Lower leg skin (tissue), 4 donors: ENCODE data around the gene RNASEH2C. TPM values are rescaled to one million over a fixed set of nuclear protein-coding genes. Genes with fewer than 3 reads are reported as not detected.
"Not testable (repeated sequence)": the region's sequence is repeated elsewhere in the genome, so short reads cannot be mapped to it uniquely, and the experiment has no call there.

Experiments used
- DNase-seq, 2 donors: peaks; one replicate each; pipeline ENCODE4 v3.0.0-alpha.2; 2019; ENCODE audit warnings: low spot score in 2 of 2
- H3K4me3 ChIP-seq: fragments of 200-600 bp; sonication (generic); 2 replicates; pipeline ENCODE4 v1.5.1; 2017; ENCODE audit warnings: mild to moderate bottlenecking, low read depth; ENCODE audit not compliant: poor library complexity, severe bottlenecking
- CTCF ChIP-seq, 3 donors: fragments of 450-650 bp; IDR thresholded peaks; one replicate each; pipeline ENCODE4 v1.5.1; 2016; ENCODE audit warnings: antibody characterized with exemption in 3 of 3, mild to moderate bottlenecking in 3 of 3, moderate library complexity in 2 of 3
- POLR2A ChIP-seq, 2 donors: fragments of 450-650 bp; IDR thresholded peaks; one replicate each; pipeline ENCODE4 v1.6.1; 2016 to 2017; ENCODE audit warnings: antibody characterized with exemption in 2 of 2, mild to moderate bottlenecking in 1 of 2, moderate library complexity in 1 of 2
- WGBS, 2 donors: methylation state at CpG; one replicate each; pipeline ENCODE4 v1.1.5; 2018; 5-methylcytosine and 5-hydroxymethylcytosine counted together
- intact Hi-C: fragments of 100-400 bp; cut with DNase I; formaldehyde crosslinking; loops from one replicate; pipeline ENCODE4 v1.15.0; 2023; ENCODE audit warnings: low total_unique reads
- total RNA-seq, 4 donors: library from RNA; depleted of rRNA; stranded (reverse); fragments of >200 nt; gene quantifications; one replicate each; pipeline ENCODE4 v1.1.0, GENCODE V29; 2016

Gene RNASEH2C
- total RNA-seq, 4 donors from 2014 or later, result 29.7 to 73.7 (median 57.4) TPM

GRCh38 chr11:65709661-65710060 is 10.9 kb downstream of the RNASEH2C start:
- intact Hi-C loops, result loop anchor here (5.0 to 10.0 kb wide), 3 partner anchors 65 to 275 kb away; no protein-coding TSS in a partner anchor
- no peak for DNase-seq
- no peak overlapping the region for H3K4me3 ChIP-seq
- 67 to 68% methylated on average over 8 of the region's 8 CpGs for WGBS, 2 donors
- TF ChIP-seq POLR2A (IDR thresholded peaks at IDR 0.05) (no peak), CTCF (IDR thresholded peaks at IDR 0.05) (no peak)

GRCh38 chr11:65708451-65708850 is 12.1 kb downstream of the RNASEH2C start:
- TF ChIP-seq CTCF (IDR thresholded peaks at IDR 0.05) (no peak), POLR2A (IDR thresholded peaks at IDR 0.05) (no peak)
- intact Hi-C loops, result loop anchor here (5.0 to 10.0 kb wide), 2 partner anchors 109 to 276 kb away; no protein-coding TSS in a partner anchor
- DNase-seq, result no peak
- WGBS, 2 donors, result 68 to 75% methylated on average over 5 of the region's 5 CpGs
- no peak overlapping the region for H3K4me3 ChIP-seq

GRCh38 chr11:65707002-65707401 is 13.6 kb downstream of the RNASEH2C start:
- DNase-seq, result peak in 1 of 2 donors; percentile 63
- WGBS, 2 donors, result 88 to 89% methylated on average over 11 to 12 of the region's 12 CpGs
- intact Hi-C loops, result loop anchor here (5.0 to 10.0 kb wide), 2 partner anchors 110 to 278 kb away; no protein-coding TSS in a partner anchor

GRCh38 chr11:65706303-65706763 is 14.3 kb downstream of the RNASEH2C start:
- WGBS, 2 donors, result 15 to 16% methylated on average over 14 of the region's 14 CpGs
- intact Hi-C loops, result loop anchor here (5.0 to 10.0 kb wide), 2 partner anchors 111 to 278 kb away; no protein-coding TSS in a partner anchor
- not testable (repeated sequence) for H3K4me3 ChIP-seq
- peak in 1 of 3 donors; percentile 60 for TF ChIP-seq CTCF (IDR thresholded peaks at IDR 0.05)
- DNase-seq, result peak; percentile 60 to 94

More at GRCh38 chr11:65707002-65707401, 13.6 kb downstream of the RNASEH2C start:
- not testable (repeated sequence) for H3K4me3 ChIP-seq

GRCh38 chr11:65703846-65704245 is 16.8 kb downstream of the RNASEH2C start:
- H3K4me3 ChIP-seq, result no peak overlapping the region
- TF ChIP-seq POLR2A (IDR thresholded peaks at IDR 0.05), result no peak
- no peak for TF ChIP-seq CTCF (IDR thresholded peaks at IDR 0.05)
- WGBS, 2 donors, result 63 to 77% methylated on average over 4 of the region's 4 CpGs
- intact Hi-C loops, result loop anchor here (10.0 kb wide), 1 partner anchor 281 kb away; no protein-coding TSS in a partner anchor
- DNase-seq, result no peak

- DNase-seq, result no peak
- TF ChIP-seq POLR2A (IDR thresholded peaks at IDR 0.05) (no peak), CTCF (IDR thresholded peaks at IDR 0.05) (no peak)
- 86 to 90% methylated on average over 1 of the region's 1 CpG for whole genome bisulfite sequencing, 2 donors
- intact Hi-C loops, result loop anchor here (10.0 kb wide), 1 partner anchor 283 kb away; no protein-coding TSS in a partner anchor
- H3K4me3 ChIP-seq, result no peak overlapping the region
Measured at GRCh38 chr11:65701686-65702085, 18.9 kb downstream of the RNASEH2C start.
